ENCODE data around the gene UST.
A peak's percentile ranks its signal among the peaks of the same experiment; 100 is the strongest.

UST gene

DNA sequence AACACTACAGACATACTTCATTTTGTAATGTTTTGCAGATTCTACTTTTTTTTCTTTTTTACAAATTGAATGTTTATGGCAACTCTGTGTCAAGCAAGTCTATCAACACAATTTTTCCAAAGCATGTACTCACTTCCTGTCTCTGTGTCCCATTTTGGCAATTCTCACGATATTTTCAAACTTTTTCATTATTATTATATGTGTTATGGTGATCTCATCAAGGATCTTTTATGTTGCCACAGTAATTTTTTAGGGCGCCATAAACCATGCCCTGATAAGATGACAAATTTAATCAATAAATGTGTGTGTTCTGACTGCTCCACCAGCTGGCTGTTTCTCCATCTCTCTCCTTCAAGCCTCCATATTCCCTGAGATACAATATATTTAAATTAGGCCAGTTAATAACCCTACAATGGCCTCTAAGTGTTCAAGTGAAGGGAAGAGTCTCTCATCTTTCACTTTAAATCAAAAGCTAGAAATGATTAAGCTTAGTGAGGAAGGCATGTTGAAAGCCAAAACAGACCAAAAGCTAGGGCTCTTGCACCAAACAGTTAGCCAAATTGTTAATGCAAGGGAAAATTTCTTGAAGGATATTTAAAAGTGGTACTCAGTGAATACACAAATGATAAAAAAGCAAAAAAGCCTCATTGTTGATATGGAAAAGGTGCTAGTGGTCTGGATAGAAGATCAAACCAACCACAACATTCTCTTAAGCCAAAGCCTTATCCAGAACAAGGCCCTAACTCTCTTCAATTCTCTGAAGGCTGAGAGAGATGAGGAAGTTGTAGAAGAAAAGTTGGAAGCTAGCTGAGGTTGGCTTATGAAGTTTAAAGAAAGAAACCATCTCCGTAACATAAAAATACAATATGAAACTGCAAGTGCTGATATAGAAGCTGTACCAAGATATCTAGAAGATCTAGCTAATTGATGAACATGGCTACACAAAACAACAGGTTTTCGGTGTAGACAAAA lies 376.3 kb downstream of the UST start:
- H3K27me3 Mint-ChIP-seq (ENCODE audit: low read depth): no peaks in the 10 kb centered on the region

DNA sequence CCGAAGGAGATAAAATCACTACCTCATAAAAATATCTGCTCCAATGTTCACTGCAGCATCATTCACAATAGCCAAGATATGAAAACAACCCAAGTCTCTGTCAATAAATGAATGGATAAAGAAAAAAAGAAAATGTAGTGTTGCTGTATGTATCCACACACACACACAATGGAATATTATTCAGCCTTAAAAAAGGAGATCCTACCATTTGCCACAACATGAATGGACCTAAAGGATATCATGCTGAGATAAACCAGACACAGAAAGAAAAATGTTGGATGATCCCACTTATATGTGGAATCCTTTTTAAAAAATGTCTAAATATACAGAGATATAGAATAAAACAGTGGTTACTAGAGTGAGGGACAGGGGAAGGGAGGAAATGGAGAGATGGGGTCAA lies 378.5 kb downstream of the UST start:
- H3K27me3 Mint-ChIP-seq (ENCODE audit: low read depth): no peaks in the 10 kb centered on the region
- H3K4me3 Mint-ChIP-seq: no peak overlapping the region
- peaks cover 65% of the 10 kb centered on the region for H3K36me3 Mint-ChIP-seq (ENCODE audit: low read depth)
- no peak for DNase-seq (ENCODE audit: low spot score)
- peaks cover 71% of the 10 kb centered on the region for H3K4me1 Mint-ChIP-seq (ENCODE audit: low read depth)
- no peak overlapping the region for H3K27ac Mint-ChIP-seq
- H3K9me3 Mint-ChIP-seq: peaks cover 46% of the 10 kb centered on the region

More for the DNA sequence above, 376.3 kb downstream of the UST start:
- DNase-seq (ENCODE audit: low spot score): no peak
- H3K4me1 Mint-ChIP-seq (ENCODE audit: low read depth): peaks cover 67% of the 10 kb centered on the region
- H3K36me3 Mint-ChIP-seq (ENCODE audit: low read depth): peaks cover 58% of the 10 kb centered on the region
- peaks cover 46% of the 10 kb centered on the region for H3K9me3 Mint-ChIP-seq
- peak overlapping the region; percentile 17 for H3K4me3 Mint-ChIP-seq
- peak overlapping the region; percentile 64 for H3K27ac Mint-ChIP-seq

Measured in T-helper 2 cell treated with Interferon-gamma antibody and Interleukin-4, amounts not matched to agents 5 μg/mL and 100 μg/mL, for 36 hours (primary cell).